Measurements from ENCODE around the gene SMIM1.

DNA sequence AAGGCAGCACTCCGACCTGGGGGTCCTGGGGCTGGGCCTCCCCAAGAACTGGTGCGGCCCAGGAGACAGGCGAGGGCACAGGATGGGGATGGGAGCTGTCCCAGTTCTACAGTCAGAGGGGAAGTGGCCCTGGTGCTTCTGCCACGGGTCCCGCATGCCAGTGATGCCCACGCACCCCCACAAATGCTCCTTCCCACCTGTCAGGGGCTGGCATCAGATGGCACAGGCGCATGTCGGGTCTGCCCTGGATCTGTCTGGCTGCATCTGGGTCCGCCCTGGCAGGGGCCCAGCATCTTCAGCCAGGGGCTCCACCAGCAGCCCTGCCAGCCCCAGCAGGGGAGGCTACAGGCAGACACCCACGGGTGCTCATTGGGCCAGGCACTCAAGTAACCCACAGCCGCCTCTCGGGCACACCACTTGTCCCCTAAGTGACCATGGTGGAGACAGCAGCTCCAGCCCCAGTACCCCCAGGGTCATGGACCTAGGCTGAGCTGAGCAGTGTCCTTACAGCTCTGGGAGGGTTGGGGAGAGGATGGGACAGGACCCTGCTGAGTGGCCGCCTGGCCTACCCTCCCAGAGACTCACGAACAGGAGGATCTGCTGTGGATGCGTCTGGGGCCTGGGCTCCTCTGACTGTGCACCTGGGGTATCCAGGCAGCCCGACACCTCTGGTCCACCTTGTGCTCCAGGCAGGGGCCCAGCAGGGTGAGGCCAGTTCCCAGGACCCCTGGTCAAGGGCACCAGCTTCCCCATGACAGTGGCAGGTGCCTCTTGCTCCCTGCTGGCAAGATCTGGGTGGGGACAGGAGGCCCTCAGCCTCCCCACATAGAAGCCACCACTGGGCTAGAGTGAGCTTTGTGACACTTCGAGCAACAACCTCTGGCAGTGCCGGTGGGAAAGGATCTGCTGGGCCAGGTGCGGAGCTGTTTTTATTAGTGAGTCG, 5.4 kb downstream of the SMIM1 start:
- no peak for TF ChIP-seq CBX2 (IDR thresholded peaks at IDR 0.05; ENCODE audit: insufficient read depth, low read length, poor library complexity, severe bottlenecking)
- no peak for TF ChIP-seq KLF6 (CRISPR knock-in tag; IDR thresholded peaks at IDR 0.05; ENCODE audit: borderline replicate concordance)
- no peak for TF ChIP-seq KAT7 (CRISPR knock-in tag; IDR thresholded peaks at IDR 0.05; ENCODE audit: borderline replicate concordance)
- TF ChIP-seq, protein P1, sequence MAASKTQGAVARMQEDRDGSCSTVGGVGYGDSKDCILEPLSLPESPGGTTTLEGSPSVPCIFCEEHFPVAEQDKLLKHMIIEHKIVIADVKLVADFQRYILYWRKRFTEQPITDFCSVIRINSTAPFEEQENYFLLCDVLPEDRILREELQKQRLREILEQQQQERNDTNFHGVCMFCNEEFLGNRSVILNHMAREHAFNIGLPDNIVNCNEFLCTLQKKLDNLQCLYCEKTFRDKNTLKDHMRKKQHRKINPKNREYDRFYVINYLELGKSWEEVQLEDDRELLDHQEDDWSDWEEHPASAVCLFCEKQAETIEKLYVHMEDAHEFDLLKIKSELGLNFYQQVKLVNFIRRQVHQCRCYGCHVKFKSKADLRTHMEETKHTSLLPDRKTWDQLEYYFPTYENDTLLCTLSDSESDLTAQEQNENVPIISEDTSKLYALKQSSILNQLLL (CRISPR knock-in tag; IDR thresholded peaks at IDR 0.05; ENCODE audit: borderline replicate concordance), result no peak
- TF ChIP-seq, protein P2, sequence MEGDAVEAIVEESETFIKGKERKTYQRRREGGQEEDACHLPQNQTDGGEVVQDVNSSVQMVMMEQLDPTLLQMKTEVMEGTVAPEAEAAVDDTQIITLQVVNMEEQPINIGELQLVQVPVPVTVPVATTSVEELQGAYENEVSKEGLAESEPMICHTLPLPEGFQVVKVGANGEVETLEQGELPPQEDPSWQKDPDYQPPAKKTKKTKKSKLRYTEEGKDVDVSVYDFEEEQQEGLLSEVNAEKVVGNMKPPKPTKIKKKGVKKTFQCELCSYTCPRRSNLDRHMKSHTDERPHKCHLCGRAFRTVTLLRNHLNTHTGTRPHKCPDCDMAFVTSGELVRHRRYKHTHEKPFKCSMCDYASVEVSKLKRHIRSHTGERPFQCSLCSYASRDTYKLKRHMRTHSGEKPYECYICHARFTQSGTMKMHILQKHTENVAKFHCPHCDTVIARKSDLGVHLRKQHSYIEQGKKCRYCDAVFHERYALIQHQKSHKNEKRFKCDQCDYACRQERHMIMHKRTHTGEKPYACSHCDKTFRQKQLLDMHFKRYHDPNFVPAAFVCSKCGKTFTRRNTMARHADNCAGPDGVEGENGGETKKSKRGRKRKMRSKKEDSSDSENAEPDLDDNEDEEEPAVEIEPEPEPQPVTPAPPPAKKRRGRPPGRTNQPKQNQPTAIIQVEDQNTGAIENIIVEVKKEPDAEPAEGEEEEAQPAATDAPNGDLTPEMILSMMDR (IDR thresholded peaks at IDR 0.05 in 2 of 3, conservative IDR thresholded peaks at IDR 0.05 in 1 of 3; ENCODE audit: insufficient read depth in 2 of 3, low read depth in 1 of 3, low read length in 3 of 3), result no peak
- TF ChIP-seq TEAD1 (CRISPR knock-in tag; IDR thresholded peaks at IDR 0.05), result no peak
- TF ChIP-seq CREM (IDR thresholded peaks at IDR 0.05; ENCODE audit: low read depth), result no peak
- TF ChIP-seq YY1 (IDR thresholded peaks at IDR 0.05; ENCODE audit: borderline replicate concordance in 1 of 3, control insufficient read depth in 1 of 3, extremely low read depth in 1 of 3, insufficient read depth in 3 of 3, insufficient read length in 1 of 3, insufficient replicate concordance in 2 of 3, low read depth in 1 of 3, low read length in 2 of 3), result no peak
- no peak for TF ChIP-seq ZFP30 (CRISPR knock-in tag; IDR thresholded peaks at IDR 0.05; ENCODE audit: borderline replicate concordance)
- no peak for TF ChIP-seq POU5F1 (IDR thresholded peaks at IDR 0.05; ENCODE audit: borderline replicate concordance, low read depth, low read length, partially characterized antibody)
- no peak for TF ChIP-seq MAFF (IDR thresholded peaks at IDR 0.05; ENCODE audit: low read length)
- TF ChIP-seq RFX5 (IDR thresholded peaks at IDR 0.05; ENCODE audit: low read depth, low read length), result no peak
- 0 out of 2 replicates have a peak, but pooled peaks have one; percentile 9 for TF ChIP-seq CBFB (CRISPR knock-in tag; IDR thresholded peaks at IDR 0.05)
